Activated effector memory CD4-positive, alpha-beta T cell treated with anti-CD3 and anti-CD28 coated beads, Interleukin-2, amount 50 U/mL, for 16 hours (primary cell): ENCODE results near the gene DCPS.
"Not testable (repeated sequence)": the region's sequence is repeated elsewhere in the genome, so short reads cannot be mapped to it uniquely, and the experiment has no call there.

Source experiments
- DNase-seq: peaks from one replicate; pipeline ENCODE4 v3.0.0-alpha.2; 2020

Gene DCPS

GRCh38 chr11:126345759-126346585 lies 42.1 kb downstream of the DCPS start:
- DNase-seq, result no peak

DNA sequence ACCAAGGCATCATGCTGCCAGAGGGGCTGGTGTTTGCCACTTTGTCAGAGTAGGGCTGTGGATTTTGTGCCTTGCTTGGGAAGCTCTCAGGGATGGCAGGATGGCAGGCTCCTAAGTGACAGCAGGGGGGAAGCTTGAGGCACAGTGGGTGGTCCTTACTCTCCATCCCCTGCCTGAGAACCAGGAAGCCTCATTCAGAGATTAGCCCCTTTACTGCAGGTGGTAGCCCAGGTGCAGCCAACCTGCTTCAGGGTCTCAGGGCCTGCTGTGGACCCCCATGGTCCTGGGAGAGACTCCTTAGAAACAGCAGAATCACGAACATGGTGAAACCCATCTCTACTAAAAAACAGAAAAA lies 42.7 kb downstream of the DCPS start:
- no peak for DNase-seq

DNA sequence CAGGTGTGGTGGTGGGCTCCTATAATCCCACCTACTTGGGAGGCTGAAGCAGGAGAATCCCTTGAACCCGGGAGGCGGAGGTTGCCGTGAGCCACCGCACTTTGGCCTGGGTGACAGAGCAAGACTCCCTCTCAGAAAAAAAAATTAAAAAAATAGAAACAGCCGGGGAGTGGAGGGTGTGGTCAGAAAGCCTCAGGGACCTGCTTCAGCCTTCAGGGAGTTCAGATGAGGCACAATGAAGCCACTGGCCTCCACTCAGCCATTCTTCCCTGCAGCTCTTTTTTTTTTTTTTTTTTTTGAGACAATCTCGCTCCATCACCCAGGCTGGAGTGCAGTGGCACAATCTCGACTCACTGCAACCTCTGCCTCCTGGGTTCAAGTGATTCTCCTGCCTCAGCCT lies 43.1 kb downstream of the DCPS start:
- not testable (repeated sequence) for DNase-seq

DNA sequence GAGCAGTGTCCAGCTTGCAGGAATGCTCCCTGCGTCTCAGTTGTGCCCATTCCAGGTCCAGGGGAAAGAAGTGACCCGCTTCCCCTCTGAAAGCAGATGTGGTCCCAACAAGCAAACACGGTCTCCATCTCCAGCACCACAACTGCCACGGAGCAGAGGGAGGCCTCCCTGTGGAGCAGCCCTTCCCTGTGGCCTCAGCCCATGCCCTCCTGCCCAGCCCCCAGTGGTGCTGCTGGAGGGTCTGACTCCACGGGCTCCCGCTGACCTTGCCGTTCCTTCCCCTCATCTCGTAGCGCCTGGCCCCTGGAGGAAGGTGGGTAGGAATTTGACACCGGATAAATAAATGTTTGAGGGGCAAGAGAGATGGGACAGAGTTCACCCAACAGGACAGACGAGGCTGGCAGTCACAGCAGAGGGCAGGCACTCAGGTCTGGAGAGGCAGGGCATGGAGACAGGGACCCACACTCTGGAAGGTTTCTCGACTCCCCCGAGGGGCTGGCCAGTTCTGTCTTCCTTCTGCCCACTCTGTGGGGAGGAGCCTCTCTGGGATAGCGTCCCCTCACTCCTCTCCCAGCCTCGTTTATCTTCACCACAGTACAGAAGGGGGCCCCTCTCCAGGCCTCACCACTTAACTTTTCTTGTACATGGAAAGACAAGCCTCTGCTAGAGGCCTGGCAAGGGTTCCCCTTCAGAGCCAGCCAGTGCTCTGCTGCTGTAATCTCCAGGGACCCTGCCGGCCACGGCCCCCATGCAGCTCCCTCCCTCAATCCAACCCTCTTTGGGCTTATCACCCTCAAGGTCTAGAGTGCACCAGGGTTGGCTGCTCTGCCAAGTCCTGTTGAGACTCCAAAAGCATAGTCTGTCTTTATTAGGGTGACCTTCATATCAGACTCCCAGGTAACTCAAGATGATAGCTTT lies 44.1 kb downstream of the DCPS start:
- no peak for DNase-seq

DNA sequence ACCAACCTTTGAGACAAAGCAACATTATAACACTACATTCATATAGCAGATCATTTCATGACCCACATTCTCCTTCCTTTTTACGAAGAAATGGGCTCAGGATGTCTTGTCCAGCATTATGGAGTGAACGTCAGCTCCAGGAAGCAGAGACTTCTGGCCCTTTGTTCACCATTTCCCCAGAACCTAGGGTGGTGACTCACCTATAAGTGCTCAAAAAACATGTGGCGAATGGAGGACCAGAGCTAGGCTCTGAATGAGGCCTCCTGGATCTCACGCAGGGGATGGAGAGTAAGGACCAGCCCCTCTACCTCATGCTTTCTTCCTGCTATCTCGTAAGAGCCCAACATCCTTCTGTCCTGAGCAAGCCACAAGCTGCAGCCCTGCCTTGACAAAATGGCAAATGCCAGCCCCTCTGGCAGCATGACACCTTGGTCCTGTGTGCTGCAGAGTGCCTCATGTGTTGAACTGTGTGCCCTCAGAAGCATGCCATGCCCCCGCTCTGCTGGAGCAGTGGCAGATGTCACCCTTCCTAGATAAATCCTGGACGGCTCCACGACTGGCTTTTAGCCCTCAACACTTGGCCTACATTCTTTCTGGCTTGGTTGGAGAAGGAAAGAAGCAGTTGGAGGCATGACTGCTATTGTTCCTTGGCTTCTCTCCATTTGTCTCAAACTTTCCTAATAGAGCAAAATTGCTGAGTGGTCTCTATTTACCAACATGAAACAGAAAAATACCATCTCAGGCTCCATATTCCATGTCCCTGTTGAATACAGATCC lies 45.1 kb downstream of the DCPS start:
- no peak for DNase-seq

DNA sequence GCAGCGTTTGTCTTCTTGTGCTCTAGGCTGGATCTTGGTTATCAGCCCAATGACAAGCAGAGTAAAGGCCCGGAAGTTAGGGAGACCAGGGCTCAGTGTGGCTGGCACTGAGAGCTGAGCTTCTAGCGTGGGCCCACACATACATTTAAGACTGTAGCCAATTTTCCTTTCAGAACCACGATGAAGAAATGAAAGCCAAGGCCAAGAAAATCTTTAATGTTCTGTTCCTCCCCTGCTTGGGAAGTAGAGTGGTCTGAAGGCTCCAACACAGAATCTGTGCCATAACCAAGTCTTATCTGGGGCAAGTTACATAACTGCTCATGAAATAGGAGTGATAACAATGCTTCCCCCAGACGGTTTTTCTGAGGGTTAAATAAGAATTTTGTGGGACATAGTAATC lies 47.0 kb downstream of the DCPS start:
- no peak for DNase-seq

DNA sequence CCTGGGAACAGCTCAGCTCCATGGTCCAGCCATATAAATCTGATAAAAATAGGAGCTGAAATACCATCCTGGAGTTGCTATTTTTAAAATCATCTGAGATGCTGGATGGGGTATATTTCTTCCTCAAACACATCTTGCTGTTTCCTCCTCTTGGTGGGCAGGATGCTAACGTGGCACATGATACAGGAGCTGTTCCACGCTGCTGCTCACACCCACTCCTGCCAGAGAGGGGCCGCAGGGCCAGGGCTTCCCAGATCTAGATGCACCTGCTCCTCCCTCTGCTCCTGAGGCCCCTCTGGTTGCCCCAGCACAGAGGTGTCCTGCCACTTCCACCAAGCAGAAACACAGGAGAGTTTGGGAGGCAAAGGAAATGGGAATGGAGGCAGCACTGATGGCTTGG lies 48.3 kb downstream of the DCPS start:
- no peak for DNase-seq

- no peak for DNase-seq
These were observed 49.3 kb downstream of the DCPS start for GRCh38 chr11:126352934-126353801.

DNA sequence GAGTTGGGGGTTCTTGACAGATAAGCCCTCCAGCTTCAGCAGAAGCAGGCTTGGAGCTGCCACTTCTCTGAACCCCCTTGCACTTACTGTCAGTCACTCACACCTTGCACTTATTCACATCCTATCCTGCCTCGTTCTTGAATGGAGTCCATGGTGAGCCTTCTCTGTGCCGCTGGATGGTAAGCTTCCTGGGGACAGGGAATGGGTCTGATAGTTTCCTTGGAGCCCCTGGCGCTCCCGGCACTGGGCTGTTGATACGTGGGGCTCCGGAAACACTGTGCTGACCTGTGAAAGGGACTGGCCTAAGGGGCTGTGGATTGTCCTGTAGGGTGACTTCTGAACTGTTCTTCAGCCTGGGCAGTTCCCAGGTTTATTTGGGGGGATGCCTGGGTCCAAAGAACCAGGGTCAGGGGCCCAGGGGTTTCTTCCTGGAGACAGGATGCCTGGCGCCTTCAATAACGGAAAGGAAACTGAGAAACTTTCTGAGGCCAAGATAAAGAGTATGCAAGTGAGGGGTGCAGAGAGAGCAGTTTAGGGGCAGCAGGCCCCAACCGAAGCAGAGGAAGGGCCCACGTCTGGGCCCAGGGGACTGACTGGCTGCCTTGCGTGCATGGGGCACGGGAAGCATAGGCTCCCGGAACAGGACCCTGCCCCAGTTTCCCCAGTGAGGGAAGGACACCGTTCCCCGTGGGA lies 50.9 kb downstream of the DCPS start:
- DNase-seq, result no peak

- DNase-seq, result peak; percentile 87
These were observed 51.6 kb downstream of the DCPS start, which contains the start of gene ST3GAL4 for GRCh38 chr11:126355324-126355925. Gene ST3GAL4 (plus strand): TSS chr11:126355686. CDS start chr11:126406156, 50,470 bp downstream.

- no peak for DNase-seq
These were observed 52.4 kb downstream of the DCPS start for GRCh38 chr11:126355926-126356897.

DNA sequence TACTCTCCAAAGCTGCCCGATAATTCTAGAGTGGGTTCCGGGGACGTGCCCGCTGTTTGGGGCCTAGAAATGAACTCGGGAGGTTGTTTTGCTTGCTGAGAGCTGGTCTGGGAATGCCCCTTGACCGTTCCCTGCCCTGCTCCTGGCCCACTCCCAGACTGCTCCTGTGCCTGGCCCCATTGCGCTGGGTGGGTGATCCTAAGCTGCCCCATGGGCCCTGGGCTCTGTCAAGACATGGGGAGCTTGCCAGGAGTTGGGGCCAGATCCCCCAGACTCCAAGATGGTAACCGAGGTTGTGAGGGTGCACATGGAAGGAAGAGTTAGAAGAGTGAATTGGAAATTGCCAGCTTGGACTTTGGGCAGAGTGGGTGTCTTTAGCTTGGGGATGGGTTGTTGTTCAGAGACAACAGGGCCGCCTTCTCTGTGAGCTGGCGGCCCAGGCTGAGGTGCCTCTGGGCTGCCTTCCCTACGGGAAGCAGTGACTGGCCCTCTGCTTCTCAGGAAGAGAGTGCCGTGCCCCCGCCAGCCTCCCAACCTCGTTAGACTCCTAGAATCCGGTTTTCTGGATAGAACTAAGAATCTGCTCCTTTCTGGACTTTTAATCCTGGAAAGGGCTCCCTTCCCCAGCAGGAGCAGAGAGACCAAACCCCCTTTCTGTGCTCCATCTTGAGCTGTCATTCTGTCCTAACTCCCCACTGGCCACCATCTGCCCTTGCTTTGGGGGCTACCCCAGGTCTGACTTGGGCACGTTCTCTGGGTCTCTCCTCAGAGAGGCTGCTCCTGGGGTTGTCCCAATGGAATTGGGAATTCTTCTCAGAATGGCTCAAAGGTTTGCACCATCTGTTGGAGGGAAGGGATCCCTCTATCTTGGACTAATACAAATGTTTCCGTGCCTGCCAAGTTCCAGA lies 53.4 kb downstream of the DCPS start:
- DNase-seq, result no peak

DNA sequence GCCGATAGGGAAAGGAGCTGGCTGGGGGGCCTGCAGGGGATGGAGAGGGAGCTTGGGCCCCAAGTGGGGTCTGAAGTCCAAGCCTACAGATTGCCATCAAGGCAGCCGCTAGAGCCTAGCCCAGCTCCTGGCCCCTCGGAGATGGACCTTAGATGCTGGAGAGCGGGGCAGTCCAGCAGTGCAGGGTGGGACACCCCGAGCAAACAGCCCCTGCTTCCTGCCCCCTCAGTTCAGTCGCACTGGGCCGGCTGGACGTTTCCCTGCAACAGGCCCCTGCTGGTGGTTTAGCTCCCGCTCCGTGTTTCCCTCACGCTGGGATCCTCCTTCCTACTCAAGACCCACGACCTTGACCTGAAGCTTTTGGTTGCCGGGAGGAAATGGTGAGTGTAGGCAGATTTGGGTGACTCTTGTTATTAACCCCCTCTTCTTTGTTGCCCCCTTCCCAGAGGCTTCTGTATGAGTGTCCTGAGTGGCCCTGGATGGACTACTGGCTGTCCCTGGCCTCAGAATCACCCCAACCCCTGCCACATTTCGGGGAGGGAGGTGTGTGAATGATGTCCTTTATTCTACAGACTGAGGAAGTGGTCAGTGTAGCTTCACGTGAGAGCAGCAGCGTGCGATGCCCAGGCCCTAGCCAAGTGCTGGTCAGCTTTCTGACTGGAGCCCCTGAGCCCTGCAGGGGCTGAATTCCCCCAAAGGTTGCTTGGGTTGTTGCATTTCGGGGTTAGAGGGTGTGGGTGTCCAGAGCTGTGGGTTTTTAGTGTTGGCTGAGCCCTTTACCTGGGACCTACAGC lies 54.3 kb downstream of the DCPS start:
- no peak for DNase-seq

DNA sequence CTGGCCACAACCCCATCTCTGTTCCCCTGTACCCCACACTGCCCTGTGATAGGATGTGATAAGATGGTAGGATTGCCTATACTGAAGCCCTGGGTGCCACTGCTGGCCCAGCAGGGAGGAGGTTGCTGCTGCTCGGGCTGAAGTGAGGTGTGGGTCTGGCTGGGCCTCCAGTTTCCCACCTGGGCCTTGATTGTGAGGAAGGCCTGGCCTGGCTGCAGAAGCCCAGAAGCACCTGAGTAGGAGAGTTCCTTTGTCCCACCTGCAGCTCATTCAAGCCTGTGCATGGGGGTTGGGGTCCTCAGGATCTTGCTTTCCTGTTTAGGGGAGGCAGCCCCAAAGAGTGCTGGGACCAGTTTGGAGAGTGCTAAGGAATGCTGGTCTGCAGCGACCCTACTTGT lies 54.9 kb downstream of the DCPS start:
- no peak for DNase-seq

DNA sequence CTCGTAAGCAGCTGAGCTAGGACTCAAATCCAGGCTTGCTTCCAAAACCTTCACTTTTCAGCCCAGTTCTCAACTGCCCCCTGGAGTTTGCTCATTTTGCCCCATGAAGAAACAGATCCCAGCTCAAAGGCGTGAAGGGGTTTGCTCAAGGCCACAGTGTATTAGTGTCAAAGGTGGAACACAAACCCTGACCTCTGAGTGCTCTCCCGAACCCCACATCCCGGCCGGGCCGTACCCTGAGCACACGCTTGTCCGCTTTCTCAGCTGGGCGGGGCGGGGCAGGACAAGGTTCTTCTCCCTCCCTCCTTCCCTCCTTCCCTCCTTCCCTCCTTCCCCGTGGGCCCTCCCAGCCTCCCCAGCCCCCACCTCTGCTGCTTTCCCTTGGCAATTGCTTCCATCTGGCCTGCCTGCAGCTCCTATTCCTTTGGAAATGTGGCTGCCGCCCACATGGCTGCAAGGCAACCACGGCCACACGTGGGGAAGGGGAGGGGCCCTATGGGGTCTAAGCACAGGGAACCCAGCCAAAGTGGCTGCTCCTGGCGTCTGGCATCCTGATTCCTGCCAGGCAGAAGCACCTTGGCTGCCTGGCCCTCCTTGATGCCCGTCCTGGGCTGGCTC lies 55.7 kb downstream of the DCPS start:
- no peak for DNase-seq

DNA sequence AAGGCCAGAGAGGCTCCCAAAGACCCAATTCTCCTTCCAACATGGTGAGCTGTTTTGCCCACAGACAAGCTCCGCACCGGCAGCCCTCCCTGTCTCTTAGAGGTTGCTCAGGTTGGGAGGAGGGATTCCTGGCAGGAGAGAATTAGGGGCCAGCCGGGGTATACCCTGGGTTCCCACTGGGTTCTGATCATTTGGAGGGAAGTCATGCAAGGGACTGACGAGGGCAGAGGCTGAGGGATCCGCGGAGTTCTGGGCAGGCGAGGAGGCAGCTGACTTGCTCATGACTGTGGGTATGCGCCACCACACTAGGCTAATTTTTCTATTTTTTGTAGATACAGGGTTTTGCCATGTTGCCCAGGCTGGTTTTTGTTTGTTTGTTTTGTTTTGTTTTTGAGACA lies 56.2 kb downstream of the DCPS start:
- DNase-seq, result no peak

- DNase-seq, result no peak
These were observed 57.5 kb downstream of the DCPS start for GRCh38 chr11:126361400-126361799.
